ENCODE measurements around the gene SLC25A29. TPM values are rescaled to one million over a fixed set of nuclear protein-coding genes. Genes with fewer than 3 reads are reported as not detected.

SLC25A29 gene
- total and polyA plus RNA-seq, 8 donors, result 10.6 to 85.2 (median 22.5) TPM

DNA sequence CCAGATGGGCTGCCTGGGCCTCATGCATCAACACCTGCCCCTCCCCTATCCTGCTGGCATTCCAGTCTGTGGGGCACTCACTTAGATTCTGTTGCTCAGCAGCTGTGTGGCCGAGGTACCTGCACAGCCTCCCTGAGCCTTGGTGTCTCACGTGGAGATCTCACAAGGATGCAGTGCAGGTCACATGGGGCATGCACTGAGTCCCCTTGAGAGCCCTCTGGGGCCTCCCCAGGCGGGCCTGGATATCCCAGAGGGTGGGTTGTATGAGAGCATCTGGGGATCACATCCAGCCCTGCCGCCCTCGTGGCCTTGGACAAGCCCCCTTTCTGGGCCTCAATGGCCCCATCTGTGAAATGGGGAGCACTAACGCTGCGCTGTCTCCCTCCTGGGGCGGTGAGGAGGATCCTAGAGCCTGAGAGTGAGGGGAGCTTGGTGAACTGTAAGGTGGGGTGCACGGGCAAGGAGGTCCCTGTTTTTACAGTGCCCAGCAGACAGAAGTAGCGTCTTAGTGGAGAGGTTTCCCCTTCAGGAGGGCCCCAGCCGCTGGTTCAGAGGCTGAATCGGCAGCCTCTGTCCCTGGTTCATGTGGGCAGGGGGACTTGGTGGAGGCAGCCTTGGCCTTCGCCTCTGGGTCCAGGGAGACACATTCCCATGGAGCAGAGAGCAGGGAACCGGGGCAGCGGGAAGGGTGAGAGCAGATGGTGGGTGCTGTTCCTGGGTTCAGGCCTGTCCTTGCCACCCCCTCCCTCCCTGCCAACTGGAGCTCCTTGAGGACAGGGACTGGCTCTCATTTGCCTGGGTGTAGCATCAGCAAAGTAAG, 16.1 kb upstream of the SLC25A29 start:
- no peak for DNase-seq
- 89% methylated on average over 15 of the region's 15 CpGs for WGBS, 2 donors
- H3K4me3 ChIP-seq, result no peak overlapping the region
- H3K27ac ChIP-seq, result no peak overlapping the region
- no peaks in the 10 kb centered on the region for H3K36me3 ChIP-seq
- H3K27me3 ChIP-seq, result no peaks in the 10 kb centered on the region
- no peak for FAIRE-seq
- intact Hi-C loops (cut with DNase I), result no loop called here
- TF ChIP-seq, protein P1, sequence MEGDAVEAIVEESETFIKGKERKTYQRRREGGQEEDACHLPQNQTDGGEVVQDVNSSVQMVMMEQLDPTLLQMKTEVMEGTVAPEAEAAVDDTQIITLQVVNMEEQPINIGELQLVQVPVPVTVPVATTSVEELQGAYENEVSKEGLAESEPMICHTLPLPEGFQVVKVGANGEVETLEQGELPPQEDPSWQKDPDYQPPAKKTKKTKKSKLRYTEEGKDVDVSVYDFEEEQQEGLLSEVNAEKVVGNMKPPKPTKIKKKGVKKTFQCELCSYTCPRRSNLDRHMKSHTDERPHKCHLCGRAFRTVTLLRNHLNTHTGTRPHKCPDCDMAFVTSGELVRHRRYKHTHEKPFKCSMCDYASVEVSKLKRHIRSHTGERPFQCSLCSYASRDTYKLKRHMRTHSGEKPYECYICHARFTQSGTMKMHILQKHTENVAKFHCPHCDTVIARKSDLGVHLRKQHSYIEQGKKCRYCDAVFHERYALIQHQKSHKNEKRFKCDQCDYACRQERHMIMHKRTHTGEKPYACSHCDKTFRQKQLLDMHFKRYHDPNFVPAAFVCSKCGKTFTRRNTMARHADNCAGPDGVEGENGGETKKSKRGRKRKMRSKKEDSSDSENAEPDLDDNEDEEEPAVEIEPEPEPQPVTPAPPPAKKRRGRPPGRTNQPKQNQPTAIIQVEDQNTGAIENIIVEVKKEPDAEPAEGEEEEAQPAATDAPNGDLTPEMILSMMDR (IDR thresholded peaks at IDR 0.05), result no peak
- H3K4me1 ChIP-seq, result peaks cover 0 to 11% (median 0%) of the 10 kb centered on the region in 3 donors
- no peaks in the 10 kb centered on the region for H3K9me3 ChIP-seq
- ATAC-seq, result peak in 1 of 4 donors; percentile 31

DNA sequence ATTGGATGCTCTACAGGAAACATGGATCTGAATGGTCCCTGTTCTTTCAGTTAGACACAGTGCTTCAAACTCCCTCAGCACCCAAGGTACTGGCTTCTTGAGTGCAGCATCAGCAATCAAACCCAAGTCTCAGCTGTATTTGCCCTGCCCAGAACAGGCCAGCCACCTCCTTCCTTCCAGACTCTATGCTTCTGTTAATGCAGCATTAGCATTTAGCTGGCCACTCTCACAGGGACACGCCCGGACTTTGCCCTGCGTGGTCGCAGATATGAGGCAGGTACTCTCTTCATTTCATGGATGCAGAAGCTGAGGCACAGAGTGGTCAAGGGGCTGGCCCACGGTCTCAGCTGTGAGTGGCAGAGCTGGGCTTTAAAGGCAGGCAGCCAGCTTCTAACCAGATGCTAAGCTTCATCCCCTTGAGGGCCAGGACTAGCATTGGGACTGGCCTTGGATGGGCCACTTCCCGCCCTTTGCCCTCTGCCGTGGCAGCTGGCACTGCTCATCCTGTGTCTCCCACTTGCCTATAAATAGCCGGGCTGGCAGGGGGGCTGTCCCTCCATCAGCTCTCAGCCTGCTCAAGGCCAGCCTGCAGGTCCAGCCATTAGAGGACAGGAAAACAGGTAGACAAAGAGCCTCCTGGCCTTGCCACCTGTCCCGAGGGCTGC, 15.4 kb upstream of the SLC25A29 start:
- TF ChIP-seq, protein P1 (IDR thresholded peaks at IDR 0.05), result no peak

DNA sequence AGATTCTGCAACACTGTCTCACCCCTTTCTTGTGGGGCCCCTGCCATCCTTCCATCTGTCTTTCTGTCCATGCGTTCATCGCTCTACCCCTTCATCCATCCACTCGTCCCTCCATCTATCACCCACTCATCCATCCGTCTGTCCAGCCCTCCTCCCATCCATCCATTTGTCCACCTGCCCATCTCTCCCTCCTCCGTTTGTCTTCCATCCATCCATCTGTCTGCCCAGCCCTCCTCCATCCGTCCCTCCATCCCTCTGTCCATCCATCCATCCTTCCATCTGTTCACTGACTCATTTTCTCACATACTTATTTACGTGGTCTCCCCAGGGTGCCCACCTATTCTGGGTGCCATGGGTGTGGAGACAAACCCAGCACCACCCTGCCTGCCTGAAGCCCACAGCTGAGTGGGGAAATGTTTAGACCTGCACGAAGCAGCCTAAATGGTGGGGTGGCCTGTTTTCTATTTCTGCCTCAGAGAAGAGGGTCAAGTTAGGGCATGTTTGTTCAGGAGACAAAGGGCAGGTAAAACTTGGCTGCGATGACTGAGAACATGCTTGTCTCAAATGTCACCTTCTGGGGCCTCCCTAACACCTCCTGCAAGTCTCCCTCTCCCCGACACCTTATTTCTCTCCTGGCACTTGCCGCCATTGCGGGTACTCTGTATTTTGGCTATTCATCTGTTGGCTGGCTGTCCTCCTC, 14.1 kb upstream of the SLC25A29 start:
- H3K4me3 ChIP-seq, result no peak overlapping the region
- DNase-seq (no peak), FAIRE-seq (no peak), ATAC-seq (no peak)
- WGBS, 2 donors, result 80% methylated on average over 12 of the region's 12 CpGs
- no peak overlapping the region for H3K27ac ChIP-seq
- H3K36me3 ChIP-seq, result no peaks in the 10 kb centered on the region
- intact Hi-C loops (cut with DNase I), result no loop called here
- no peaks in the 10 kb centered on the region for H3K9me3 ChIP-seq
- H3K4me1 ChIP-seq, result peaks cover 0 to 8% (median 0%) of the 10 kb centered on the region in 3 donors
- TF ChIP-seq, protein P1 (IDR thresholded peaks at IDR 0.05), result no peak
- no peaks in the 10 kb centered on the region for H3K27me3 ChIP-seq

More for the DNA sequence above, 15.4 kb upstream of the SLC25A29 start:
- Histone ChIP-seq H3K4me1 (peaks cover 0 to 11% (median 0%) of the 10 kb centered on the region in 3 donors), H3K36me3 (no peaks in the 10 kb centered on the region), H3K27ac (no peak overlapping the region), H3K27me3 (no peaks in the 10 kb centered on the region), H3K9me3 (no peaks in the 10 kb centered on the region), H3K4me3 (no peak overlapping the region)
- FAIRE-seq (no peak), DNase-seq (peak in 1 of 6 donors; percentile 58), ATAC-seq (peak in 2 of 4 donors; percentile 21)
- WGBS, 2 donors, result 58 to 68% methylated on average over 9 of the region's 9 CpGs
- intact Hi-C loops (cut with DNase I), result no loop called here

DNA sequence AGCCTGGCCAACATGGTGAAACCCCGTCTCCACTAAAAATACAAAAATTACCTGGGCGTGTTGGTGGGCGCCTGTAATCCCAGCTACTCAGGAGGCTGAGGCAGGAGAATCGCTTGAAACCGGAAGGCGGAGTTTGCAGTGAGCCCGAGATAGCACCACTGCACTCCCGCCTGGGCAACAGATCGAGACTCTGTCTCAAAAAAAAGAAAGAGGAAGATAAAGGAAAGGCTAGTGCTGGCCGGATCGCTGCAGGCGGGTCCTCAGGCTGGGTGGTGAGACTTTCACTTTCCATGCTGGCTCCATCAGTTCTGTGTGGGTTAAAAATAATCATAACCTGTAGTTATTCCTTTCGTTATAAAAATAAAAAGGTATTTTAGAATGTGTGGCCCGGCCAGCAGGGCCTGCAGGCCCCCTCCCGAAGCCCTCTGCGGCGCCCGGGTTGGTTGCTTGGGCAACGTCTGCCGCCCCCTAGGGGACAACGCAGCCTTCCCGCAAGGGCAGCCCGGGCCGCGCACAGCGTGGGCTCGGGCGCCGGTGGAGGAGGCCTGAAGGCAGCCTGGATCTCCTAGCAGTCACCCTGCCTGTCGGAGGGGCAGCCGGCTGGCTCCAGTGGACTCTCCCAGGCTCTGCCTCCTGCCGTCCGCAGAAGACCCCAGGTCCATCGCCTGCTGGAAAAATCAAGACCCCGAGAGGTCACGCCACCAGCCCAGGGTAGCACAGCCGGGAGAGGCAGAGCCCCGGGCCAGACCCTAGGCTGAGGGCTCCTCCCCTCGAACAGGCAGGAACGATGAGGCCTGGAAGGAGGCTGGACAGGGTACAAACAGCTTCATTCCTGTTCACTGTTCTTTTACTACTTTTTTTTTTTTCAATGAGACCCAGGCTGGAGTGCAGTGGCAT, 11.9 kb upstream of the SLC25A29 start:
- intact Hi-C loops (cut with DNase I), result no loop called here
- Histone ChIP-seq H3K27ac (peak overlapping the region in 2 of 4 donors; percentile 37 to 44), H3K4me3 (peak overlapping the region in 3 of 4 donors; percentile 3 to 37 (median 25)), H3K4me1 (peaks cover 0 to 8% (median 0%) of the 10 kb centered on the region in 3 donors), H3K27me3 (no peaks in the 10 kb centered on the region), H3K9me3 (no peaks in the 10 kb centered on the region), H3K36me3 (no peaks in the 10 kb centered on the region)
- TF ChIP-seq, protein P1 (IDR thresholded peaks at IDR 0.05), result peak; percentile 49 to 83 (median 70)
- FAIRE-seq (no peak), ATAC-seq (peak; percentile 84 to 94 (median 92)), DNase-seq (peak; percentile 51 to 87 (median 67))
- 38 to 40% methylated on average over 40 of the region's 40 CpGs for WGBS, 2 donors
